SK-N-MC (cell line): Measurements from ENCODE around the gene GPC5.

ENCODE experiments used
- EZH2 ChIP-seq: fragments of 200-600 bp; sonication (generic); IDR thresholded peaks from one replicate; pipeline ENCODE4 v1.6.1; 2017; ENCODE audit warnings: antibody characterized with exemption
- FOXP2 ChIP-seq: optimal IDR thresholded peaks from 2 replicates; pipeline ENCODE3; 2011; ENCODE audit warnings: mild to moderate bottlenecking, moderate library complexity; ENCODE audit not compliant: insufficient read depth; ENCODE audit errors: extremely low read length, control extremely low read depth
- POLR2AphosphoS5 ChIP-seq: IDR thresholded peaks from 2 replicates; pipeline ENCODE4 v1.6.1; 2012; ENCODE audit warnings: mild to moderate bottlenecking, low read depth, low read length, borderline replicate concordance

- TF ChIP-seq EZH2 (no peak), POLR2AphosphoS5 (no peak), FOXP2 (no peak)
Observed at GRCh38 chr13:91774397-91774796, 376.0 kb downstream of the GPC5 start.
